Fibroblast of skin of left biceps (primary cell): ENCODE measurements around the gene TECPR1.

ENCODE experiments used
- DNase-seq, 2 experiments: peaks; one replicate each; pipeline ENCODE4 v3.0.0-alpha.2; 2013; ENCODE audit warnings: low read depth in 2 of 2

TECPR1 gene

GRCh38 chr7:98210513-98211220, 41.4 kb downstream of the TECPR1 start:
- no peak for DNase-seq

- DNase-seq: no peak
These were observed 42.7 kb downstream of the TECPR1 start for GRCh38 chr7:98209166-98209920.

- no peak for DNase-seq
These were observed 45.3 kb downstream of the TECPR1 start for GRCh38 chr7:98206451-98207330.

GRCh38 chr7:98205162-98205845, 46.7 kb downstream of the TECPR1 start:
- DNase-seq: no peak

- no peak for DNase-seq
These were observed 47.4 kb downstream of the TECPR1 start for GRCh38 chr7:98204670-98205069.

GRCh38 chr7:98203964-98204605, 47.9 kb downstream of the TECPR1 start:
- DNase-seq: no peak

- DNase-seq: no peak
These were observed 48.6 kb downstream of the TECPR1 start for GRCh38 chr7:98203261-98203963.

GRCh38 chr7:98202367-98203195, 49.5 kb downstream of the TECPR1 start:
- DNase-seq: no peak

GRCh38 chr7:98200364-98200763, 51.7 kb downstream of the TECPR1 start:
- no peak for DNase-seq

GRCh38 chr7:98199131-98199530, 52.9 kb downstream of the TECPR1 start:
- DNase-seq: no peak

GRCh38 chr7:98196706-98197605, 55.1 kb downstream of the TECPR1 start:
- DNase-seq: no peak

- DNase-seq: no peak
These were observed 57.2 kb downstream of the TECPR1 start for GRCh38 chr7:98194672-98195457.

GRCh38 chr7:98194186-98194585, 57.8 kb downstream of the TECPR1 start:
- DNase-seq: no peak

- no peak for DNase-seq
These were observed 58.4 kb downstream of the TECPR1 start for GRCh38 chr7:98193474-98194180.

- no peak for DNase-seq
These were observed 59.1 kb downstream of the TECPR1 start for GRCh38 chr7:98192781-98193457.

GRCh38 chr7:98191668-98192431, 60.2 kb downstream of the TECPR1 start:
- no peak for DNase-seq
